NCI-H748 (cell line): ENCODE measurements around the gene NUDT16L1.

Experiments used
- DNase-seq: peaks from one replicate; lab custom pipeline; 2025; ENCODE audit not compliant: unreplicated experiment; lab: John Stamatoyannopoulos, UW

NUDT16L1 gene

DNA sequence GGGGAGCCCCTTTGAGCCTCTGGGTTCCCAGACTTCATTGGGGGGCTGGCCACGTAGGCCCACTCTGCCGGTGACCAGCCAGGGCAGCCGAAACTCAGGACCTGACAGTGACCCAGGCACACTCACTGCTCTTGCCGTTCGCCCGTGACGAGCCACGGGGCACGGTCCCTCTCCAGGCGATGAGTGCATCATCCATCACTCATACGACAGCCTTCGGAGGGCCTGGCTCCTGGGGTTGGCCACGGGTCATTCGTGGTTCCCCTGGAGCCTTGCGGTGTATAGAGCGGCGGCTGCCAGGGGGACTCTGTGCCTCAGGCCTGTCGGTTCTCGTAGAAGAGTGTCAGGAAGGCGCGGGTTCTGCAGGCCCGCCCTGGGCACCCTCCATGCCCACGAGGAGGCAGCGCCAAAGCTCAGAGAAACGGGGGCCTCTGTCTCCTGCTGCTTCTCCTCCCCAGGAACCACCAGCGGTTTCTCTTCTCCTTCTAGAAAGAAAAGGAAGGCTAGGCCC, 11.2 kb upstream of the NUDT16L1 start:
- no peak for DNase-seq

DNA sequence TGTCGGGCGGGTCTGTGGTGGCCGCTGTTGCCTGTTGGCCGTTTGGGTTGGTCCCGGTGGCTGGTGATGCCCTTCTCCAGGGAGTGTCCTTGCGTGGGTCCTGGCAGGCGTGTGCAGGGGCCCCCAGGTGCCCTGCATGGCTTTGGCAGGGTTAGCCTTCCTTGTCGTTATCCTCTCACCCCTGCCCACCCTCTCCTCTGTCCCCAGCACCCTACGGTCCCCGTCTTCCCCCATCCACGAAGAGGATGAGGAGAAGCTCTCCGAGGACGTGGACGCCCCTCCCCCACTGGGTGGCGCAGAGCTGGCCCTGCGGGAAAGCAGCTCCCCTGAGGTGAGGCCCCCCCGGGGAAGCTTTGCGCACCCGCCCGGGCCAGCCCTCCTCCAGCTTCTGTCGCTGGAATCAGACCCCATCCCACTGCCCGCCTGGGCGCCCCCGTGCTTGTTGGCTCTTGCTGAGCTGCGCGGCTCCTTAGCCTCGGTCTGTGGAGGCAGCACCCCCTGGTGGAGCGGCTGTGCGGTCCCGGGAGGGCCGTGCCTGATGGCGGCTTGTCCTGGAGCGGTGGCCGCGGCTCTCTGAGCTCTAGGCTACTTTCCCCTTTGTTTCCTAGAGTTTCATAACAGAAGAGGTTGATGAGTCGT, 10.6 kb upstream of the NUDT16L1 start:
- no peak for DNase-seq

DNA sequence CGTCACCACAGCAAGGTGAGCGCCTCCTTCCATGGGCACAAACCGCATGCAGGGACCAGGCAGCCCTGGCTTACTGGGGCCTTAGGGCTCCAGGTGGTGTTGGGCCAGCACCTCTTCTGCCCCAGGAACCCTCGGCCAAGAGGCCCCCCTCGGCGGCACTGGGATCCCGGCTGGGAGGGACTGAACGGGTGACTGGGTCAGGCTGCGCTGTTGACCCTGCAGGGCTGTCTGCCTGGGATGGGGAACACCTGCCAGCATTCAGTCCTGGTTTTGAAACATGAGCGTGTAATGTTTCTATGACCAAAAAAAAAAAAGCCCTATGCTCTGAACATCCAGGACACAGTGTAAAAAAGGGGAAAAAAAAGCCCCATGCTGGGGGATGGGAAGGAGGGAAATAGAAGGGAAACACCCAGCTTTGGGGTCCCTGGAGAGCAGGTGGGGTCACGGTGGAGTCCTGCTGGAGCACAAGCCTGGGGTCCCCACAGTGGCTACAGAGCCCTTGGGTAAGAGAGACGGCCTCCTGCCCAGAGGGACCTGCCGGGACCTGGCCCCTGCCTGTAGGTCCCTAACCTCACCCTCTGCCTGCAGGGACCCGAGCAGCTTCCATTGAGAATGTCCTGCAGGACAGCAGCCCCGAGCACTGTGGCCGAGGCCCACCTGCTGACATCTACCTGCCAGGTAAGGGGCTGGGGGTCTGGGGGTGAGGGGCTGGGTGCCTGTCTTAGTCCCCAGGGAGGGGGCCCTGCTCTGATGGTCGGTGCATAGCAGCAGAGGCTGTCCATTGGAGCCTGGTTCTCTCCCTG, 9.9 kb upstream of the NUDT16L1 start:
- no peak for DNase-seq

DNA sequence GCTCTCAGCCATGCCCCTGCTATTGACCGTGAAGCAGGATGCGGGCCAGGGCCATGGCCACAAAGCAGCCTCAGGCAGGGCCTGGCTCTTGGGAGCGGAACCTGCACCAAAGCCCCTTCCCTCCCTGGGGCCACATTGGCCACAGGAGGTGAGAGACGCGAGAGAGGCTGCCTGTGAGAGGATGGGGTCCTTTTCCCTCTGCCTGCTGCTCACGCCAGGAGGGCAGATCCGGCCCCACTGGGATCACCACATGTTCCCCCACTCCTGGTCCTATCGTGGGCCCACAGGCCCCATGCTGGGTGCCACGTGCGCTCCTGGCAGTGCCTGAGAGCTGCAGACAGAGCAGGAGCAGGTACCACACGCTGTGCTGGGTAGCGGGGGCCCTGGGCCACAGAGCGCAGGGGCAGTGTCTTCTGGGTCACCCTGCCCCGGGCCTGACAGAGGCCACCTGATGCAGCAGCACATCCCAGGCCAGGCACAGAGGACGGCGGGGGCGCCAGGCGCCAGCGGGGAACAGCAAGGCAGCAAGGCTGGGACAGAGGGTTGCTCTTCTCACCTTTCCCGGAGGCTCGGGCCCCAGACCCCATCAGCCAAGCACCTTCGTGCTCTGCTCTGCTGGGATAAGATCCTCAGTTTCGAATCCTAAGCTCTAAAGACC, 9.2 kb upstream of the NUDT16L1 start:
- DNase-seq, result no peak

DNA sequence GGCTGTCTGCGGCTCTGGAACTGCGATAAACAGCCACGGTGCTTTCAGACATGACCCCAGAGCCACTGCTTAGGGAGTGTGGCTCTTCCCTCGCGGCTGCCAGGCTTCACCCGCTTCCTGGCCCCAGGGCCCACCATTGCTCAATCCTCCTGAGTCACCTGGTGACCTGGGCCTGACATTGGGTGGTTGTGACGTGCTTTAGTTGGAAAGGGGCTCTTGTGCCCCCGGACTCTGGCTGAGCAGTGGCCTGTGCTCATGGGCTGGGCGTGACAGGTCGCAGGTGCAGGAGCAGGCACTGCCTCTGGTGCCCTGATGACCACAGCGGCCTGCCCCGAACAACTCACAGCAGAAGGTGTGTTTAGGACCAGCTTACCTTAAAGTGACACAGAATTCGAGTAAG, 8.6 kb upstream of the NUDT16L1 start:
- no peak for DNase-seq

DNA sequence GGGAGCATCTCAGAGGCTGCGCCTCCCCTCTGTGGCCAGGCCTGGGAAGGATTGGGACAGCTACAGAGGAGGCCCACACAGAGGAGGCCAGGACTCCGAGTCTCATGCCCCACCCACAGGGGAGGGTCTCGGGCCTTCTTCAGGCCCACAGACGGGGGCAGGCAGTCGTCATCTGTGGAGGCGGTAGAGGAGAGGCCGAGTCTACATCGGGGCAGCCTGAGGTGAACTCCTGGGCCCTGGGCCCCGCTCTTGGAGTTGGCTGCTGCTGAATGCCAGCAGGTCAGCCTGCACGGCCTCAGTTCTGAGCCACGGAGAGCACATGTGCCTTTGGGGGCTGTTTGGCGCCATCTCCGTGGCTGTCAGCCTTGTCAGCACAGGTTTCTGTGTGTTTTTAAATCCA, 8.1 kb upstream of the NUDT16L1 start:
- DNase-seq, result no peak

DNA sequence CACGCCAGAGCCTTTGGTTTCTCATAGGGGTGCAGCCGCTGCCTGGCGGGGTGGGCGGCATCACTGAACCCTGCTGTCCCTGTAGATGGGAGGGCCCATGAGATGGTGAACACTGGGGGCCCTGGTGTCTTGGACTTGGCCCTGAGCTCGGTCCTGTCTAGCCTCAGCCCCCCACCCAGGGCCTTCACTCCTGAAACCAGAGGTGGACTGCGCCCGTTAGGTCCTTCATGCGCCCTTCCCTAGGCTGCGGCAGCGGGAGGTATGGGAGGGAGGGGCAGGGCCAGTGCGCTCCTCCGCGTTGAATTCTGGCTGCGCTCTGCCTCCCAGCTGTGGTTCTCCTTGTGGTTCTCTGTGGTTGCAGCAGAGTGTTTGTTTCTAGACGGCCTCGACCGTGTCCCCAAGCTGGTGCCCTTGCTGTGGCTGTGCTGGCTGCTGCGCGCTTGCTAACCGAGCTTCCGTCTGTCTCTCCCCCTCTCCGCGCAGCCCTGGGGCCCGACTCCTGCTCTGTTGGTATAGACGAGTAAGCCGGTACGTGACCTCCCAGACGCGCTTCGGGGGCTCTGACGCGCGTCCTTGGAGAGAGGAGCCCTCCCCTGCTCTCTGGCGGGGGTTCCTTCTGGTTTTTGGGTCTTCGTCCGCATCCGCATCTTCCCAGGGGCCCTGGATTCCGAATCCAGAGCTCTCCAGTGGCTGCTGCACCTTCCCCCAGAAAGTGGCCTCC, 7.4 kb upstream of the NUDT16L1 start:
- no peak for DNase-seq

DNA sequence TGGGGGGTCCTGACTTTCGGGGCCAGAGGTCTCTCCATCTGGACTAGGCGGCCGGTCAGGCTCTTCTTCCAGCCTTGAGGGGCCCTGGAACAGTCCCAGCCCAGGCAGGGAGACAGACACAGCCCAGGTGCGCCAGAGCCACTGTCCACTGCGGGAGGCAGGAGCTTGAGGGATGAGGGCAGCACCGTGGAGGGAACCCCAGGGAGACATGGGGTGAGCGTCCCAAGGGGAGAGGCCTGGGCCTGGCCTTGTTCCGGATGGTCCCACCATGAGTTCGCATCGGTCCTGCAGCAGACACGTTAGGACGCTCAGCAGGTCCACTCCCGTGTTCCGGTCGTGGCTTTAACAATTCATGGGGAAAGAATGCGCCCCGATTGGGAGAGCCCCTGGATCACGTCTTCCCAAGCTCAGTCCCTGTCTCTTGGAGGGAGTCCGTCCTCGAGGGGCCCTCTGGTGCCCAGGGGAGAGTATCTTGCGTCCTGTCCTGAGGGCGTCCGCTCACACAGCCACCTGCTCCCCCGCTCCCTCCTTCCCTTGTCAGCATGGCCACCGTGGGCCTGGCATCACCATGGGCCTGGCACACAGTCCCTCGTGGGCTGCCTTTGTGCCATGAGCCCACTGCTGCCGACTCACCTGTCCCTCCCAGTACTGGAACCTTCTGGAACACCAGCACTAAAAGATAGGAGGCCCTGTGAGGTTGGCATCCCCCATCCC, 6.7 kb upstream of the NUDT16L1 start:
- DNase-seq, result no peak

DNA sequence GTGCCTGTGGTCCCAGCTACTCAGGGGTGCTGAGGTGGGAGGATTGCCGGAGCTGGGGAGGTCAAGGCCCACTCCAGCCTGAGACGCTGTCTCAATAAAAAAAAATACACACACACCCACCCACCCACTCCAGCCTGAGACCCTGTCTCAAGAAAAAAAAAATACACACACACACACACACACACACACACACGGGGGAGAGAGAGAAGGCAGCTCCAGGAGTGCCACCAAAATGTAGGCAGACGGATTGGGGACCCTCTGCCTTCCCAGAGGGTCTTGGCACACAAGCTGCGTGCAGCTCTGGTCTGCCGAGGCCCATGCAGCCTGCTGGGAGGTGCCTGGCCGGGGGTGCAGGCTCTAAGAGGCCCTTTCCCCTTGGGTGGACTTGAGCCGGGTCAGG, 5.9 kb upstream of the NUDT16L1 start:
- DNase-seq, result no peak

DNA sequence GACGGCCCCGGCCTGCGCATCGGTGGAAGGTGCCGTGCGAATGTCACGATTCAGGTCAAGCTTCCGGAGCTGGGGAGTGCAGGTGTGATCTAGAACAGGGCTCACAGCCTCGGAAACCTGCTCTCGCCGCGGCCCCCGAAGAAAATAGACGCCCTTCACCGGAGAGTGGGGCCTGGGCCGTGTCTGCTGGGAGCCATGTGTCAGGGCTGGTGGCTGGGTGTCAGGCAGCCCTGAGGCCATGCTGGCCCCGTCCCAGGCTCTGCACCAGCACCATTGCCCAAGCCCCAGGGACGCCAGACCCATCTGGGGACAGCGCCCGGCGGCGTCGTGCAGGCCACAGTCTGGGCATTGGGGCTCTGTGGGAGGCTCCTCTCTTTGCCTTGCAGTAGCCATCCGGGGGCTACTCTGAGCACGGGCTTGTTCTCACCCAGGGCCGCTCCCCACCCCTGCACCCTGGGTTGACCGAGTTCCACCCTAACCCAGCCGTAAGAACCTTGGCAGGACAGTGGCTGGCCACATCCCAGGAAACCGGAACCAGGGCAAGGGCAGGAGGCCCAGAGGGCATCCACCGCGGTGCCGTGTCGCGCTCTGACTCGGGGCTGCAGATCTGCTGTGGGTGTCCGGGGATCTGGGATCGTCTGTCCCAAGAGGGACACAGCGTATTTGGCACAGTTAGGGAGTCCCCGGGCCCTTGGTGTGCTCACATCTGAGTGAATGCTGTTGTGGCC, 5.3 kb upstream of the NUDT16L1 start:
- DNase-seq, result no peak

DNA sequence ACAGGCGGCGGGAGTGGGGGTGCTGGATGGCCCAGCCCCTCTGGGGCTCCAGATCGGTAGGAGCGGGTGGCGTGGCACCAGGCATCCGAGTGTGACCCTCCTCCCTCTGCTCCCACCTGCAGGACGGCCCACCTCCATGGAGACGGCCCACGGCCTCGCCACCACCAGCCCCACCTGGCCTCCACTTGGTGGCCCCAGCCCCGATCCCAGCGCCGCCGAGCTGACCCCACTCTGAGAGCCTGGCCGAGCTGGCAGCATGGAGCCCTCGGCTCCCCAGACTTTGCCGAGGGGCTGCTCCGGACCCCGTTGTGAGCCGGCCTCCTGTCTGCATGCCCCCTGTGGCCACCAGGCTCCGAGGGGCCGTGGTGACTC, 4.7 kb upstream of the NUDT16L1 start:
- DNase-seq, result no peak

DNA sequence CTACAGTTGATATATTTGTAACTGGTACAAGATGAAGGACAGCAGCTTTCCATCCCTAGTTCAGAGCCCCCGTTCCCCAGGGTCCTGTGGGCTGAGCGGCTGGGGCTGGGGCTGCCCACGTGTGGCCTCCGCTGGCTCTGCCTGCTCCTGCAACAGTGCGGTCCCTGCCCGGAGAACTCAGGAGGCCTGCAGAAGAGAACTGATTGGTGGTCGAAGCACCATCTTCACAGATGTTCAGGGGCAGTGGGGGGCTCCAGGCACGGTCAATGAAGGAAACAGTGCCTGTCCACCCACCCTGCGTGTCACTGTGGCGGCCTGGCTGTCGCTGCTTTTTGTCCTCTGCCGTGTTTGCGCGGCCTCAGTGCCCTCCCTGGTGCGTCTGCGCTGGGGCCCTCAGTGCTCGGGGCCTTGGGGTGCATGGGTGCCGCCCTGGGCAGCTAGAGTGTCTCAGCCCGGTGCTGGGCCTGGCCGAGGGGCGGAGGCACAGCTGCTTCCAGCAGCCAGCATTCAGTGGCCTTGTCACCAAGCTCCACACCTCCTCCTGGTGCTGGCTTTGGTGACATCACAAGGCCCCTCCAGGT, 4.2 kb upstream of the NUDT16L1 start:
- no peak for DNase-seq

DNA sequence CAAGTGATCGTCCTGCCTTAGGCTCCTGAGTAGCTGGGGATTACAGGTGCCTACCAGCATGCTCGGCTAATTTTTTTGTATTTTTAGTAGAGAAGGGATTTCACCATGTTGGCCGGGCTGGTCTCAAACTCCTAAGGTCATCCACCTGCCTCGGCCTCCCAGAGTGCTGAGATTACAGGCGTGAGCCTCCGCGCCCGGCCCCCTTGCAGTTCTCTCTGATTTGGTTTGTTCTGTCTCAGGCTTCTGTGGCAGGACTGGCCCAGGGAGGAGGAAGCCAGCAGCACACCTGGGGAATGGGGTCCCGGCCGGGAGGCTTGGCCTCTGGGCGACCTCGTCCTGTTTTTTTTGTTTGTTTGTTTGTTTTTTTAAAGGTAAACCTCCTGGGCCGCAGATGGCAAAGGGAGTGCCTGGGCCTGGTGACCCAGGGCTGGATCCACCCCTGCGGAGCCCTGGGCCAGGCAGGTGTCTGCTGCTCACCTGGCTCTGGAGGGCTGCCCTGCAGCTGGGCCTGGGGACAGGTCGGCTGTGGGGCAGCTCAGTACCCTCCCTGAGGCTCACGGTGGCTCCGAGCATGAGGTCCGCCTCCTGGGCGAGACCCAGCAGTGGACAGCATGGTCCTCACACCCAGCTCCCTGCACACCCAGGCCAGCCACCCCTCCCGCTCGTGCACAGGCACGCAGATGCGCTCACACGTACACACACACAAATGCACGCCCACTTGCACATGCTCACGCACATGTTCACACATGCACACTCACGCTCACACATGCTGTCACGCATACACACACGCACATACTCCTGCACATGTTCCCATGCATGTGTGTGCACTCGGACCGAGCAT, 3.3 kb upstream of the NUDT16L1 start:
- no peak for DNase-seq

DNA sequence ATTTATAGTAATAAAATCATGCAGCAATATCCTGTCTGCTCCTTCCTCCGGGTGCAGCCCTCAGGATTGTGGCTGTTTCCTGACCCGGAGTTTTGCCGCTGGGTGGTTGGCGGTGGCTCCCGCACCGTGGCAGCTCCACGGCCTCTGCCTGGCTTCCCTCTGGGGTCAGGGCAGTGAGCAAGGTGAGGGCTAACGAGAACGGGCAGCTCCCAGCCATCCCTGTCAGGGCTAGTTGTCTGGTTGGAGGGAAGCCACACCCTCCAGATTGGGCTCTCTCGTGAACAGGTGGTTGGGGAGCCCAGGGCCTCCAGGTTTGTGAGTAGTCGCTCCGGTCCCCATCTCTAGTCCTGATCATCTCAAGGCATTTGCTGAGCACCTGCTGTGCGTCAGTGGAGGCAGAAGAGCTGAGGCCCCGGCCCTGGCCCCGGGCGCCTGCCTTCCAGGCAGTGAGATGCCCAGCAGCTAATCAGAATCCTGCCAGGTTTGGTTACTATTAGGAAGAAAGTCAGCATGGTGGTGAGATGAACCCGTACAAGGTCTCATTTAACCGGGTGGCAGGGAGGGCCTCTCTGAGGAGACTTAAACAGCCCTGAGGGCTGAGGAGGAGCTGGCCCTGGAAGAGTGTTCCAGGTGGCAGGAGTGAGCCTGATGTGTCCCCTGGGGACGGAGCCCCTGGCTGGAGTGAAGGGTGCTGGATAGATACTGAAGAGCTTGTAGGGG, 2.3 kb upstream of the NUDT16L1 start:
- no peak for DNase-seq

DNA sequence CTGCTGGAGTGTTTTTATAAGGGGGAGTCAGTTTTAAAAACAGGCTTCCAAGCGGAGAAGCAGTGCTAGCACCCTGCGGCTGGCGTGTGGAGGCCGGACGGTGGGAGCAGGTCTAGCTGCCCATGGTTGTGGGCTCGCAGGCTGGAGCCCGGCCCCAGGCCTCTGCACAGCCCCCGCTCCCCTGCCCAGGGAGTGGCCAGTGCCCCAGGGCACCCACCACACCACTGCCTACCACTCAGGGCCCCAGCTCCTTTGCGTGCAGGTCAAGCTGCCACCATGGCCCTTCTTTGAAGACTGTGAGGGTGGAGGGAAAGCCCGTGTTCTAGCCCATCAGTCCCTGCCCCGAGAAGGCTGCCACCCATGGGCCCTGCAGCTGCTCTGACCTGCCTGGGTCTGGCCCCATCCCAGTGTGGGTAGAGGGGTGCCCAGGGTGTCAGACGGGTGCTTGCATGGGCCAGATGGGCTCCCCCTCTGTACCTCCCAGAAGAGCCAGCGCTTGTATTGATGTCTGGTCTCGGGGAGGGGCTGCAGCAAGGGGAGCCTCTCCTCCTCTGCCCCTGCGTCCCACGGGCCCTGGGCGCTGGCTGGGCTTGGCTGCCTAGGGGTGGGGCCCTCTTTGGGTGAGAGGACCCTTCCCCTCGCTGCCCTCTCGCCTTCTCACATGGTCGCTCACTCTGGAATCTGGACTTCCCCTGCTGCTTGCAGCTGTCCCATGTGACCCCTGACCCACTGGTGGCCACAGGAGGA, 1.5 kb upstream of the NUDT16L1 start:
- no peak for DNase-seq

DNA sequence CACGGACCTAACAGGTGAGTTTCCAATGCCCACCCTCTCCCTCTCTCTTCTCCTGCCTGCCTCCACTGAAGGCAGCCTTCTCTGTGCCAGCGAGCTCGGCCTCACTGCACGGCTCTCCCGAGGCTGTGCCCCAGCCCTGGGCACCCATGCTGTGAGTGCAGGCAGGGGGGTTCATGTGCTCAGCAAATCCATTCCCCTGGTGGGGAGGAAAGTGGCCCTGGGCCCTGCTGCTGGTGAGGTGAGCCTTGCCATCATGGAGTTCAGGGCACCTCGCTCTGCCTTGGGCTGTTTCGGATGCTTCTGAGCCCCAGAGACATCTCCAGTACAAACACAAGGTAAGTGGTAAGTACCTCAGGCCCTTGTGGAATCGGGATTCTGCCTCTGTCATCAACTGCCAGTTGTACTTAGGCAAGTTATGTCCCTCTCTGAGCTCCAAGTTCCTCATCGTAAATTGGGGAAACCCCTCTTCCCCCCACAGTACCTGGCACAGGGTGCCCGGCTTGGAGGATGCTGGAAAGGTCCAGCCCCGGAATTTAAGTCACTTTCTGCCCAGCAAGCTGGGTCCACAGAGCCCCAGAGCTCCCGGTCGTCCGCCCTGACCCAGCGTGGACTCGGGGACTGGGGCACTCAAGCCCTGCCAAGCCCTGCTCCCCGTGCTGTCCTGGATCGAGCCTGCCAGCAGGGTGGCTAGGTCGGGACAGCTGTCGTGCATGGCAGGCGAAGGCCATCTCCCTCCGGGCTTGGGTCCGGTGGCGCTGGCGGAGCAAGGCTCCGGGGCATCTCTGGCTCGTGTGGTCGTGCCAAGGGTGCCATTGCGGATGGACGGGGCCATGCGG, 684 bp upstream of the NUDT16L1 start:
- DNase-seq, result no peak
